ENCODE results near the gene DOCK10.

DOCK10 gene

GRCh38 chr2:224843141-224843540 lies 199.1 kb downstream of the DOCK10 start (continued):
- TF ChIP-seq, protein P1, sequence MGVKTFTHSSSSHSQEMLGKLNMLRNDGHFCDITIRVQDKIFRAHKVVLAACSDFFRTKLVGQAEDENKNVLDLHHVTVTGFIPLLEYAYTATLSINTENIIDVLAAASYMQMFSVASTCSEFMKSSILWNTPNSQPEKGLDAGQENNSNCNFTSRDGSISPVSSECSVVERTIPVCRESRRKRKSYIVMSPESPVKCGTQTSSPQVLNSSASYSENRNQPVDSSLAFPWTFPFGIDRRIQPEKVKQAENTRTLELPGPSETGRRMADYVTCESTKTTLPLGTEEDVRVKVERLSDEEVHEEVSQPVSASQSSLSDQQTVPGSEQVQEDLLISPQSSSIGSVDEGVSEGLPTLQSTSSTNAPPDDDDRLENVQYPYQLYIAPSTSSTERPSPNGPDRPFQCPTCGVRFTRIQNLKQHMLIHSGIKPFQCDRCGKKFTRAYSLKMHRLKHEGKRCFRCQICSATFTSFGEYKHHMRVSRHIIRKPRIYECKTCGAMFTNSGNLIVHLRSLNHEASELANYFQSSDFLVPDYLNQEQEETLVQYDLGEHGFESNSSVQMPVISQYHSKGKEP (tag by site-specific recombination; IDR thresholded peaks at IDR 0.05) = no peak
- TF ChIP-seq ZNF114 (tag by site-specific recombination; IDR thresholded peaks at IDR 0.05) (no peak), ZNF621 (tag by site-specific recombination; IDR thresholded peaks at IDR 0.05) (no peak), BCL6B (tag by site-specific recombination; IDR thresholded peaks at IDR 0.05) (no peak)
- TF ChIP-seq, protein P2, sequence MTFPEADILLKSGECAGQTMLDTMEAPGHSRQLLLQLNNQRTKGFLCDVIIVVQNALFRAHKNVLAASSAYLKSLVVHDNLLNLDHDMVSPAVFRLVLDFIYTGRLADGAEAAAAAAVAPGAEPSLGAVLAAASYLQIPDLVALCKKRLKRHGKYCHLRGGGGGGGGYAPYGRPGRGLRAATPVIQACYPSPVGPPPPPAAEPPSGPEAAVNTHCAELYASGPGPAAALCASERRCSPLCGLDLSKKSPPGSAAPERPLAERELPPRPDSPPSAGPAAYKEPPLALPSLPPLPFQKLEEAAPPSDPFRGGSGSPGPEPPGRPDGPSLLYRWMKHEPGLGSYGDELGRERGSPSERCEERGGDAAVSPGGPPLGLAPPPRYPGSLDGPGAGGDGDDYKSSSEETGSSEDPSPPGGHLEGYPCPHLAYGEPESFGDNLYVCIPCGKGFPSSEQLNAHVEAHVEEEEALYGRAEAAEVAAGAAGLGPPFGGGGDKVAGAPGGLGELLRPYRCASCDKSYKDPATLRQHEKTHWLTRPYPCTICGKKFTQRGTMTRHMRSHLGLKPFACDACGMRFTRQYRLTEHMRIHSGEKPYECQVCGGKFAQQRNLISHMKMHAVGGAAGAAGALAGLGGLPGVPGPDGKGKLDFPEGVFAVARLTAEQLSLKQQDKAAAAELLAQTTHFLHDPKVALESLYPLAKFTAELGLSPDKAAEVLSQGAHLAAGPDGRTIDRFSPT (tag by site-specific recombination; IDR thresholded peaks at IDR 0.05) = no peak

DNA sequence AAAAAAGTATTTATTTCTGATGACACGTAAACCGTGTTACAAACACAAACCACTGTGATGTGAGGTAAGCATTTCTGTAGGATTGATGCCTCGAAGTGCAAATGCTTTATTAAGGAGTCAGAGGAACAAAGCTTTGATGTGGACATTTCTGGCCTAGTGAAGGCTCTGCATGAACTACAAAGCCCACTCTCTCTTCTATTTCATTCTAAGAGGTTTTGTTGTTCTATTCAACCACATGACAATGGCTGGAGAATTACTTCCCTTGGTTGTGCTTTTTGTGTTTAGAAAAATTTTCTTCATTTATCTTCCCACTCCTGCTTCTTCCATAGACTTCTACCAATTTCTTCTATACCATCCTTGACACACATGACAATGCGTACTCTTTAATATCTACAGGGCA lies 200.4 kb downstream of the DOCK10 start:
- H3K9me3 ChIP-seq (ENCODE audit: control insufficient read depth, insufficient read depth, low read depth, low read length) = no peaks in the 10 kb centered on the region
- H3K36me3 ChIP-seq (ENCODE audit: control insufficient read depth in 2 of 2, insufficient read depth in 1 of 2, low read length in 2 of 2) = no peaks in the 10 kb centered on the region
- no peak overlapping the region for H3K27ac ChIP-seq (ENCODE audit: extremely low read depth, low read depth, low read length)
- no peak overlapping the region for H3K4me3 ChIP-seq (ENCODE audit: low read depth, low read length)
- H3K4me1 ChIP-seq (ENCODE audit: control insufficient read depth, insufficient read depth, low read length) = no peaks in the 10 kb centered on the region
- ChIA-PET POLR2A (no interaction called here), CTCF (interaction anchor here (0.5 kb wide), 1 partner anchor 818 kb away, joined by 3 read pairs; no protein-coding TSS in a partner anchor)
- no peak for TF ChIP-seq ZNF776 (tag by site-specific recombination; IDR thresholded peaks at IDR 0.05; ENCODE audit: borderline replicate concordance)
- no peak for TF ChIP-seq REST (tag by site-specific recombination; IDR thresholded peaks at IDR 0.05)
- no peak for TF ChIP-seq ZNF664 (tag by site-specific recombination; IDR thresholded peaks at IDR 0.05)
- TF ChIP-seq ZNF2 (tag by site-specific recombination; IDR thresholded peaks at IDR 0.05) = no peak
- no peak for TF ChIP-seq ZNF585B (tag by site-specific recombination; IDR thresholded peaks at IDR 0.05)
- TF ChIP-seq ZNF362 (tag by site-specific recombination; IDR thresholded peaks at IDR 0.05) = no peak
- no peak for TF ChIP-seq ZNF513 (tag by site-specific recombination; IDR thresholded peaks at IDR 0.05)
- no peak for TF ChIP-seq ZNF391 (tag by site-specific recombination; IDR thresholded peaks at IDR 0.05; ENCODE audit: borderline replicate concordance, low read depth)
- no peak for TF ChIP-seq ZSCAN16 (tag by site-specific recombination; IDR thresholded peaks at IDR 0.05)
- no peak for TF ChIP-seq ZSCAN18 (tag by site-specific recombination; IDR thresholded peaks at IDR 0.05)
- TF ChIP-seq, protein P1 (tag by site-specific recombination; IDR thresholded peaks at IDR 0.05) = no peak
- no peak for TF ChIP-seq ZNF560 (tag by site-specific recombination; IDR thresholded peaks at IDR 0.05; ENCODE audit: borderline replicate concordance)
- TF ChIP-seq ZNF677 (tag by site-specific recombination; IDR thresholded peaks at IDR 0.05) = no peak
